IPS DF 4.7 (cell line): ENCODE measurements around the gene GPR55.

Experiments
- DNase-seq: peaks from one replicate; pipeline ENCODE4 v3.0.0-alpha.2; 2013; ENCODE audit warnings: low spot score; ENCODE audit errors: extremely low read depth

Gene GPR55

DNA sequence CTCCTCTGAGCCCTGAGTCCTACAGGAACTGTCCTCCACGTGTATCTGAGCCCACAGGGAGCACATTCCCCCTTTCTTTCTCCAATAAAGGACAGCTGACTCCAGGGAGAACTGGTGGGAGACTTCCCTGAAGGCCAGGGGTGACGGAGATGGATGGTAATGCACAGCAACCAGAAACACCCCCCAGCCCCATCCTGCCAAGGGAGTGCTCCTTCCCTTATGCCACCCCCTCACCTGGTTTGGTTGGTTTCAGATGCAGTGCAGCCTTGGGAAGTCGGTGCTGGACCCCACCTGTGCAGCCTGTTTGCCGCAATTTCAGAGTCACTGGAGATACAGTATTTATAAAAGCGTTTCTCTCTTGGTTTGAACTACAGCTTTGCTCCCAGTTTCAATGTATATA lies 24.0 kb downstream of the GPR55 start:
- no peak for DNase-seq

DNA sequence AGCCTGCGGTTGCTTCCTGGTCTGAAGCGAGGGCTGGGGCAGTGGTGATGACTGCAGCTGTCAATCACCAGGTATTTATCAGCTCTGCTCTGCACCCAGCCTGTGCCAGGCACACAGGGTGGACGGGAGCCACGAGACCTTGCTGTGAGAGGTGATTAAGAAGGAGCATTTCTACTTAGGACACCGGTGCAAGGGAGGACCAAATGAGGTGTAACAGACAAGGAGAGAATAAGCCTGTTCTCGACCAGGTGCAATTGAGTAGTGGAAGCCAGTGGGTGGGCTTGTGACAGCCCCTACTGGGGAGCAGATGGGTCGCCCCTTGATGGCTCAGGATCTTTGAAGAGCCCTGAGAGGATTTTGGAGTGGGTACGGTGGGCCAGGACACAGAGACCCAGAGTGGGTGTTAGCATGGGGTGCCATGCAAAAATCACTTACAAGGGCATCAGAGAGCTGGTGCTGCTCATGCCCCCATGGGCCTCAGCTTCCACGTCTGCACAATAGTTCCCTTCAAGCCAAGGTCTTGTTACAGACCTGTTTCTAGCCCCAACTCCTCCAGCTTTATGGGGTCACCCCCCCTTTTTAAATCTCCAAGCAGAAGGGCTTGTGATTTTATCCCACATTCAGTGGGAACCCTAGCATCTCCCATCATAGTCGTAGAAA lies 24.6 kb downstream of the GPR55 start:
- DNase-seq: no peak

- no peak for DNase-seq
These were observed 25.3 kb downstream of the GPR55 start for GRCh38 chr2:230899786-230900185.

DNA sequence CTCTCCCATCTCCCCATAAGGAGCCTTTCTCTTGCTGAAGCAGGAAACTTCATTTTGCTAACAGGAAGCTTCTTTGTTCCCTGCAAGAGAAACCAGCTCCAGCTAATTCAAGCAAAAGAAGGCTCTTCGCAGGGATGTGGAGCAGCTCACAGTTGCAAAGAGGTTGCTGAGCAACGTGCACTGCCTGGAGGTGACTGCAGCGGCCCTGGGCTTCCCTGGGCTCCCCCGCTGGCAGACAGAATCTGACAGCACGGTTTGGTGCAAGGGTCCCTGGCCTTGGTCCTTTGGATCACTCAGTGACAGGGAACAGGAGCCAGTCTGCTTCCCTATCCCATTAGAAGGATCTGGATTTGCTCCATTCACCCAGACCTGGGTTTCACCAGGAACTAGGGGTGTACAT lies 25.8 kb downstream of the GPR55 start:
- no peak for DNase-seq

- no peak for DNase-seq
These were observed 26.3 kb downstream of the GPR55 start for GRCh38 chr2:230898713-230899091.

DNA sequence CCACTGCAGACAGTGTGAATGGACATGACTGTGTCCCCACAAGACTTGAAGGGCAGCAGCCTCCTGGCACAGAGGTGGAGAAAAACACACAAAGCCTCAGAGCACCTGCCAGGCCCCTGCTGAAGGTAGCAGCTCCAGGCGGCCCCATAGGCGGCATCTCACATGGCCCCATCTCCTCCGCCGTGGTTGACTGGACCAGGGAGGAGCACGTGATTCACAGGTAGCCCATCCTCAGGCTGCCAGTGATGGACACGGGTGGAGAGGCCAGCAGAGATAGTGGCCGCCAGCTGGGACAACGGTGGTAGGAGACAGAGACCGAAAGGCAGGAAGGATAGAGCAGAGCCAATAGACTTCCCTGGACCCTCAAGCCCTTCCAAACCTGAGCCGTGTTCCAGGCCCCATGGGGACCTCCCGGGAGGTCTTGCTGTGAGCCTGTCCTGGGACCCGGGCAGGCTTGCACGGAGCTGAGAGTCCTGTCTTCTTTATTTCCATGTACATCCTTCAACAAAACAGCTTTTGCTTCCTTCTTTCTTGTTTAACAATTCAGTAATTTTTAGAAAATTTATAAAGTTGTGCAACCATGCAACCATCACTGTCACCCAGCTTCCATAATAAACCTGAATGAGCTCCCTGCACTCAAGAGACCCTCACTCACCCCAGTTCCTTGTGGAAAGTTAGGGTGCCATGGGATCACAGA lies 26.9 kb downstream of the GPR55 start:
- no peak for DNase-seq

- no peak for DNase-seq
These were observed 28.5 kb downstream of the GPR55 start for GRCh38 chr2:230896346-230897115.

DNA sequence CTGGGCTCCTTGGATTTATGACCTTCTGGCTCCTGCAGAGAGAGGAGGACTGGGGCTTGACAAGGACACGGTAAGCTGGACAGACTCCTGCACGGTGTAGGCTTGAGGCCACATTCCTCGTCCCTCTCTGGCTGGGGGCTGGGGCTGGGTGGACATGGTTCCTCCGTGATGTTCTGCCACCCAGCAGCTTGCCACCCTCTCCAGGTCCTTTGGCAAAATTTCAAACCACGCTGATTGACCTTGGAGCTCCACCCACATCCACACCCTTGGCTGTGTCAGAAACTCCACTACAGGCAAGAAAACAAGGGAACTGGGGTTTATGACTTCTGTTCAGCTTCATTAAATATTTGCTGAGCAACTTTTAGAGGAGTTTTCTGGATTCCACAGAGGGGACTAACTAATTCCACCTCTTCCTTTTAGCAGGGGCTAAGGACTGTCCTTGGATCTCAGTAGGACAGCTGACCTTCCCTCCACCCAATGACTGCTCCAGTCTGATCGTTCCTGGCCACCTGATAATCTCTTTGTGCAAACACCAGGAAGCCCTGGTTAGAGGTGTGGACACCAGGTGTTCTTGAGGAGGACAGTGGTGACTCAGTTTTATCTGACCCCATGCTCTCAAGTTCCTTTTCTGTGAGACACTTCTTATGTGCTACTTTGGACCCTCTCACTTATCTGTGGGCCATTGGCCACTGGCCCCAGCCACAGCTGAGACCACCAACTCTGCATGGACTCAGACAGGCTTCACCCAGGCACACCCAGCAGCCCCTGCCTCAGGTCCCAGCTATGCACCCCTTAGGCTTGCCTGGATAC lies 29.3 kb downstream of the GPR55 start:
- DNase-seq: no peak

DNA sequence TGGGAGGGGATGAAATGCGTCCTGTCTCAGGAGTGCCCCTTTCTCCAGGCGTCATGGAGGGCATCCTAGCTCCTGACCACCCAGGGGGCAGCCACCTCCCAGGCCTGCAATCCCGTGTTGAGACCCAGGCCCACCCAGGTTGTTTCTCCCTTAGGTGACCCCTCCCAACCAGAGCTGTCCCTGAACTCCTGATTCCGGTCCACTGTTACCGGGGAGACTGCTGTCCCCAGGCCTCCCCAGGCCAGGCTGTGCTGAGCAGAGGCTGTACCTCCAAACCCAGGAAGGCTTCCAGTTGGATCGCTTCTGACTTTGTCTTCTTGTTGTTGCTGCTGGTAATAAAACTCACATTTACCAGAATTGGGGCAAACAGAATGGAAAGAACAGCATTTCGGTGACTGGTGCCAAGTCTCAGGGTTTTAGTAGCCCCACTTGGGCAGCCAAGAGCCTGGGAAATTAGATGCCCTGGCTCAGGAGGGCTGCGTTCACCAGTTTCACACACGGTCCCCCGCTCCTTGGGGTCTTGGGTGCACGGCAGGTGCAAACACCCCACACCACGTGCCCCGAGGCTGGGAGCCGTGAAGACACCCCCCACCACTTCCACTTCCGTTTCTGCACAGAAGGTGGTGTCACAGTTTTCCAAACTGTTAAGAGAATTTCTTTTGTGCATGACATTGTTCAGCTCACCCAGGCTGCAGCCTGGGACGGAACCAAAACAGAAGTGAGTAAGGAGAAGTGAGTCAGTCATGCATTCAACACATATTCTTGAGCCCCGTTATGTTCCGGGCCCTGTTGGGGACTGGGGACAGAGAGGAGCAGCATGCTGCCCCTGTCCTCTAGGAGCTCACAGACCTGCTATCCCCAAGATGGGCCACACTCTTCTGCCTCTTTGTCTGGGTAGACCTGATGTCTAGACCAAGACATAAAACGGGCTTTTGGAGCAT lies 30.9 kb downstream of the GPR55 start:
- DNase-seq: no peak

- no peak for DNase-seq
These were observed 31.7 kb downstream of the GPR55 start for GRCh38 chr2:230893338-230893737.

DNA sequence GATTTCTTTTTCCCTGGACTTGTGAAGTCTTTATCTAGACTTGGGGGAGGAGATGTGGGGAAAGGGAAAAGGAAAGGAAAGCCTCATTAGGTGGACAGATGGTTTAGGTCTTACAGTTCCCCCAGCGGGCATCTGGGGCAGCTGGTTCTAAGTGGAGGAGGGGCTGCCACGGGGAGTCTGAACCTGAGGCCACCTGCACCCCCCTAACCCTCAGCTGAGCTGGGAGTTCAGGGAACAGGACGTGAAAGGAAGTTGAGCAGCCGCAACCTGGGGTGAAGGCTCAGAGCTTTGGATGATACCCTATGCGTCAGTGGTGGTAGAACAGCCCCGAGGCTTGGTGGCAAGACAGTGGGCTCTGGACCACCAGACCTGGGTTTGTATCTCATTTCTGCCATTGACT lies 33.5 kb downstream of the GPR55 start:
- no peak for DNase-seq

GRCh38 chr2:230891064-230891463 lies 34.0 kb downstream of the GPR55 start:
- DNase-seq: no peak

- no peak for DNase-seq
These were observed 34.4 kb downstream of the GPR55 start for GRCh38 chr2:230890646-230891045.

- DNase-seq: no peak
These were observed 35.0 kb downstream of the GPR55 start for GRCh38 chr2:230889911-230890601.

- DNase-seq: no peak
These were observed 36.1 kb downstream of the GPR55 start for GRCh38 chr2:230888824-230889400.

GRCh38 chr2:230887342-230887741 lies 37.7 kb downstream of the GPR55 start:
- no peak for DNase-seq

DNA sequence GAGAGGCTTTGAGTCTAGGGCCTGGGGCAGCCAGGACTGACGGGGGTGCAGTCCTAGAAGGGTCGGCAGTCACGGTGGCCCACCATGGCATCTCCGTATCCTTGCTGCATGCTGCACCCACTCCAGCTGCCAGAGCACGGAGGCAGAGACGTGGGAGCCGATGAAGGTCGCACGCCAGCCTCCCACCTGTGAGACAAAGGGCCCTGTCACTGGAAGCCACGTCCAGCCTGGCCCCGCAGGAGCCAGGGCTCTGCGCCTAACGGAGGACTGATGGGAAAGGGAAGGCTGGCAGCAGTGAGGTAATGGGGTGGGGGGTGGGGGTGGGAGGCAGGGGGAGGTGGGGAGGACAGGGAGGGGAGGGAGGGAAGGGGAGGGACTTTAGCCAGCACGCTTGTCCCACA lies 38.4 kb downstream of the GPR55 start:
- DNase-seq: no peak

- DNase-seq: no peak
These were observed 38.8 kb downstream of the GPR55 start for GRCh38 chr2:230886206-230886605.

DNA sequence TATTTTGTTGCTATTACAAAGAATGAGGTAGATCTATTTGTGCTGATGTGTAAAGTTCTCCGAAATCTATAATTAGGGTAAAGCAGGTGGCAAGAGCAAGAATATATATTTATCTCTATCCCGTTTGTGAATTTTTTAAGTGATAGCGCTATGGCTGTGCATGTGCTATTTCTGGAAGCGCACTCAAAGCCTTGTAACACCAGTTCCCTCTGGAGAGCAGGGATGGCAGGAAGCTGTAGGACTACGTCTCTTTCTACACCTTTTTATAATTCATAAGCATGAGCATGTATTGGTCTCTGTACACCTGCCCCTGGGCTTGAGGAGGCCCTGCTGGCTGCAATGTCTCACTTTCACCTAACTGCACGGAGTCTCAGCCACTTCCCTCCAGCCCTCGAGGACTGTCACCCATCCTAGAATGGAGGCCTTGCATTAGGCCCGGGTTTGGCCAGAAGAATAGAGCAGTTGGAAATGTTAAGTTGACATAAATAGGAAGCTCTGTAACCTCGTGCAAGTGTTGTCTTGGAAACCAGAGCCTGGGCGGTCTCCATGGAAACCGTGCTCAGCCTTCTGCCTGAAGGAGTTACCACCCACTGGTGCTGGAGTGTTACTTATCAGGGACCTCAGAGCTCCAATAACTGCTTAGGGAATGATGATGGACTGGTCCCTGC lies 39.4 kb downstream of the GPR55 start:
- DNase-seq: no peak
